ENCODE measurements around the gene MS4A8.

The MS4A8 gene

DNA sequence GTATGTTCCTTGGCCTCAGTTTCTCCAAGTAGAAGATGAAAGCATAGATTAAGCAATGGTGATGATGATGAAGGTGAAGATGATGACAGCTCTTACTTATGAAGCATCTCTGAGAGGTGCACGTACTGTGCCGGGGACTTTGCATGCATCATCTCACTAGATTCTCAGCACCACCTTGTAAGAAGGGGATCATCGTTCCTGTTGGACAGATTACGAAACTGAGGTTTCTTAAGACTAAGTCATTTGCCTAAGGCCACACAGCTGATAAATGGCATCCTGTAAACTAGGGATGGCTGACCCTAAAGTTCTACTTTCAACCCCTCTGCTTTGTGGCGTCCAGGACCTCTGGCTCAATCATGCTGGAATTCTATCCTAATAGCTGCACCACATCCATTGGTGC, 65.9 kb downstream of the MS4A8 start:
- no peak for FAIRE-seq

Measured in A204.1 (cell line).